GM10847 (cell line): Measurements from ENCODE around the gene YWHAB.

ENCODE experiments used
- POLR2A ChIP-seq: IDR thresholded peaks from 2 replicates; pipeline ENCODE4 v1.6.1; 2011; ENCODE audit not compliant: insufficient read length; ENCODE audit errors: extremely low read depth

The YWHAB gene

GRCh38 chr20:44885392-44886265, at the start of gene YWHAB:
YWHAB (plus strand) TSS chr20:44885705; CDS start chr20:44901534, 15,829 bp downstream.
- TF ChIP-seq POLR2A, result peak; percentile 82

GRCh38 chr20:44836601-44837120, 48.8 kb upstream of the YWHAB start:
- TF ChIP-seq POLR2A, result no peak

- TF ChIP-seq POLR2A, result no peak
These were observed 47.6 kb upstream of the YWHAB start for GRCh38 chr20:44837946-44838345.

DNA sequence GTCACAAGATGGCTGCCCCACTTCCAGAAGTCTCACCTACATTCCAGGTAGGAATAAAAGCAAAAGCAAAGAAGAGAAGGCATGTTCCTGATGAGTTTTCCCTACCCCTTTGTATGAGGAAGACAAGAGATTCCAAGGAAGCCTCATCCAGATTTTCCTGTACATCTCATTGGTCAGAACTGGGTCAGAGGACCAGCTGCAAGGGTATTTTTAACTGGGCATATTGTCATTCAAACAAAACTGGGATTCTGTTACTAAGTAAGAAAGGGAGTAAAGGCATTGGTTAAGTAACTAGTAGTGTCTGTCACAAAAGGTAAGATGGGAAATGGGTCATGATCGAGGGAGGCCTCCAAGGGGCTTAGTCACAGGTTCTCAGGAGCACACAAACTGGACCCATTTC, 47.0 kb upstream of the YWHAB start:
- no peak for TF ChIP-seq POLR2A

- no peak for TF ChIP-seq POLR2A
These were observed 46.0 kb upstream of the YWHAB start for GRCh38 chr20:44839481-44839880.

GRCh38 chr20:44840826-44841225, 44.7 kb upstream of the YWHAB start:
- TF ChIP-seq POLR2A, result no peak

DNA sequence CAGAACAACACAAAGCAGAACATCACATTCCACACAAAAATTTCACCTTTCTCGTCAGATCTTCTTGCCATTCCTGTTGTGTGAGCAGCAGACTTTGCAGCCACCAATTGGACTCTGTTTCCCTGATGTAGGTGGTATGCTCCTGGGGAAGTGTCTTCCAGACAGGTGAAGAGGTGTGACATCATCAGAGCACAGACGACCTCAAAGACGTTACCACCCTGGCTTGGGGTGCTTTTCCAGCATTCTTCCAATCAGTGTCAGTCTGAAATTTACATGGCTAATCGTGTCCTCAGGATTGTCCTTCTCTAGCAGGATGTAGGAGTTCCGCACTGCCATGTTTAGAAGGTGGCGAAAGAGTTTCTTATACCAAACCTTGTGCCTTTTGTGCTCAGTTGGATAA, 43.5 kb upstream of the YWHAB start:
- TF ChIP-seq POLR2A, result no peak

DNA sequence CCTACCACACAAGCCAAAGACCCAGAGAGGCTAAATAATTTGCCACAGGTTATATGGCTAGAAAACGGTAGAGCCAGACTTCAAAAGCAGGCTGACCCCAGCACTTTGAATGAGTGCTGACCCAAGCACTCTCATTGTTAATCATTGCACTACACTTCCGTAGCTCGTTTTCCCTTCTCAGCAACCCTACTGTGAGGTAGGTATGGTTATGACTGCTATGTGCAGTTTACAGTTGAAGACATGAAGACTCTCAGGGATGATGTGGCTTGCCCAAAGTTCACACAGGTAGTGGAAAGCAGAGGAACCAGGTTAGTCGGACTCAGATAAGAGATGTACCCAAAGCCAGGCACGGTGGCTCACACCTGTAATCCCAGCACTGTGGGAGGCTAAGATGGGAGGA, 41.6 kb upstream of the YWHAB start:
- TF ChIP-seq POLR2A, result no peak

- TF ChIP-seq POLR2A, result no peak
These were observed 37.1 kb upstream of the YWHAB start for GRCh38 chr20:44848254-44849015.

DNA sequence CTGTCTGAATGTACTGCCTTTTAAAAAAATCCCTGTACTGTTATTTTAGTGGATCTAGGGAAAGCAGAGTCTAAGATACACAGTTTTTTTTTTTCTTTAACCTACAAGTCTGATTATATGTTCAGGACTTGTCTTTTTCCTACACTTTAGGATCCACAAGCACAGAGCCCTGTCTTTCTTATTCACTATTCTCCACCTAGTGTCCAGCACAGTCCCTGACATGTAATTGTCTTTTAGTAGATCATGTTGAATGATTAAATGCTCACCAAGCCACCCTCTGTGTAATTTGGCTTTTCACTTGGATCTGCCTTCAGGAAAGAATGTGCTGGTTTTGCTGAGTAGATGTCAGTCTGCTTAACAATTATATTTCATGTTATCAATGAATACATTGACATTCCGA, 35.8 kb upstream of the YWHAB start:
- no peak for TF ChIP-seq POLR2A

DNA sequence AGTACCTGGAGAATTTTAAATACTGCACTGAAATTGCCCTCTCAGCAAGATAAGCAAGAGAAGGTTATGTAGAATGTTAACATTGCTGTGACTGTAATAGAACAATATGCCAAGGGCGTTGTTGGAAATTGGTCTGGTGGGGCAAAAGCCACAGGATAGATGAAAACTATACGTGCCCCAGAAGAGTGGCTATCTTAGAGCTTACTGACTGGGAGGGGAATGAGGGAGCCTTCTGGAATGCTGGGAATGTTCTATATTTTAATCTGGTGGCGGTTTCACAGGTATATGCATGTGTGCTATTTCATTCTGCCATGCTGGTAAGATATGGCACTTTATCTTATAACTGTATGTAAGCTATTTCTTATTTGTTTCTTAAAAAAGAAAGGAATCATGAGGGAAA, 35.2 kb upstream of the YWHAB start:
- TF ChIP-seq POLR2A, result no peak

DNA sequence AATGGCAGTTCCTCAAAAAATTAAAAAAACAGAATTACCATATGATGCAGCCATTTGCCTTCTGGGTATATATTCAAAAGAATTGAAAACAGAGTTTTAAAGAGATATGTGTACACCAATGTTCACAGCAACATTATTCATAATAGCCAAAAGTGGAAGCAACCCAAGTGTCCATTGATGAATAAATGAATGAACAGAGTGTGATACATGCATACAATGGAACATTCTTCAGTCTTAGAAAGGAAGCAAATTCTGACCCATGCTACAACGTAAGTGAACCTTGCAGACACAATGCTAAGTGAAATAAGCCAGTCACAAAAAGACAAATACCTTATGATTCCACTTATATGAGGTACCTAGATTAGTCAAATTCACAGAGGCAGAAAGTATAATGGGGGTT, 34.7 kb upstream of the YWHAB start:
- no peak for TF ChIP-seq POLR2A

DNA sequence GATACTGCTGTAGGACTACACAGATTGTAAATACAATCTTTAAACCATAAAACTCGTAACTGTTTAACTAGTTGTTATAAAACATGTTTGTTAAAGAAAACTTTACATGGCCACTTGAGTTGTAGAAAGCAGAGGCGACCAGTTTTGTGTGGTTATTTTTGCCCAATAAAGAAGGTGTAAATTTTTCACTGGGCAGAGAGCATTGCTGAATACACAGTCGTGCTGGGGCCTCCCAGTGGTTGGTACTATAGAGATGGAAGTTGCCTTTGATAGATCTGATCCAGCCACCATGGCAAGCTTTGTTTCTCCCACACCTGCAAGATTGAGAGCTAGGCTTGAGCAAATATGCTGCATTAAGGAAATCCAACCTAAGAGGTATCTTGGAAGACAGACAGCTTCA, 34.0 kb upstream of the YWHAB start:
- TF ChIP-seq POLR2A, result no peak

DNA sequence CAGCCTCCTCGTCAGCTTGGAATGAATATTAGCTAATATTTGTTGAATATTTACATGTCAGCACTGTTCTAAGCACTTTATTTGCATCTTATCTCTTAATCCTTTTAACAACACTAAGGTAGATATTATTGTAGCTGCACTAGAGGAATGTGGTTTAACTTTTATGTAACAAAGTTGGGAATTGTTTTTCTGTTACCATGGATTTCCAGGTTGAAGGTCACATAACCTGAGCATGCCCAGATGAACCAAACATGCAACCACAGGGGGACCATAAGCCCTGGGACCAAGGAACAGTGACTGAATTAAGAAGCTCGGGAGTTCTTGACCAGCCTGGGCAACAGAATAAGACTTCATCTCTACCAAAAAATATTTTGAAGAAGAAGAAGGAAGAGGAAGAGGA, 29.1 kb upstream of the YWHAB start:
- TF ChIP-seq POLR2A, result no peak

DNA sequence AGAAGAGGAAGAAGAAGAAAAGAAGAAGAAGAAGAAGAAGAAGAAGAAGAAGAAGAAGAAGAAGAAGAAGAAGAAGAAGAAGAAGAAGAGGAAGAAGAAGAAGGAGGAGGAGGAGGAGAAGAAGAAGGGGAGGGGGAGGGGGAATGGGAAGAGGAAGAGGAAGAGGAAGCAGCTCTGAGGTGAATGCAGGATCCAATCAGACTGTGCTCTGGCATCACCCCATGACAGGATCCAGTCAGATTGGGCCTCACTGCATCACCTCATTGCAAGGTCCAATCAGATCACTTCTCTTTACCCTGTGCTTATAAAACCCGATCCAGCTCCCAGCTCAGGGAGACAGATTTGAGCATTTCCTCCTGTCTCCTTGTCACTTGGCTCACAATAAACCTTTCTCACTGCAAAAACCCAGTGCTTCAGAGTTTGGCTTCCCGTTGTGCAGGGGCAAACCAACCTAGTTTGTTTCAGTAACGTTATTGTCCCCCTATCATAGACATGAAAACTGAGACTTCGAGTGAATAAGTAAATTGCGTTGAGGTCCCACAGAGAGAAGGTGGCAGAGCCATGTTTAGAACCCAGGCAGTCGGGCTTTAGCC, 28.6 kb upstream of the YWHAB start:
- TF ChIP-seq POLR2A, result no peak

GRCh38 chr20:44858606-44859360, 26.7 kb upstream of the YWHAB start:
- TF ChIP-seq POLR2A, result no peak
